Endothelial cell of hepatic sinusoid (primary cell): Measurements from ENCODE around the gene LHFPL2.

ENCODE experiments used
- in situ Hi-C: cut with HindIII; loops from 2 replicates; pipeline ENCODE4 v1.10.0; 2017; ENCODE audit warnings: low sequenced_read_pairs

LHFPL2 gene

DNA sequence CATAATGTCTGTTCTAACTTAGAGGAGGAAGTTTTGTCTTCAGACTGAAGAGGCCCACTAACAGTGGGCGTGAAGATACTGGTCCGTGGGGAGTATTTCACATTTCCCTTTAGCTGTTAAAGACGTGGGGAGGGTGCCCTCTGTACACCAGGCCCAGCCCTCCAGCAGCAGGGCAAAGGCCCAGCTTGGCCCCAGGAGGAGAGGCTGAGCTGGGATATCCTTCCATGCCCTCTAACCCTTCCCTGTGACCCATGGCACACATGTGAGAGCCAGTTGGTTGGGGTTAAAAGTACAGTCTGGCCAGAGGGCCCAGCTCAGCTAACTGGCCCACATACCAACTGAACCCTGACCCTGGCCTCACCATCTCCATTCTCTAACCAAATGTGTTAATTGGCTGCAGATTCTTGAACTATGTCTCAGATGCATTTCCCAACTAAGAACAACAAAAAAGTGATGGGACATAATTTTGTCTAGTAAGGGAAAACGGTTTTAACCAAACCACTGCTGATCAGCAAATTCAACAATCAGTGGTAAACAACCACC, 74.4 kb downstream of the LHFPL2 start:
- in situ Hi-C loops: no loop called here

DNA sequence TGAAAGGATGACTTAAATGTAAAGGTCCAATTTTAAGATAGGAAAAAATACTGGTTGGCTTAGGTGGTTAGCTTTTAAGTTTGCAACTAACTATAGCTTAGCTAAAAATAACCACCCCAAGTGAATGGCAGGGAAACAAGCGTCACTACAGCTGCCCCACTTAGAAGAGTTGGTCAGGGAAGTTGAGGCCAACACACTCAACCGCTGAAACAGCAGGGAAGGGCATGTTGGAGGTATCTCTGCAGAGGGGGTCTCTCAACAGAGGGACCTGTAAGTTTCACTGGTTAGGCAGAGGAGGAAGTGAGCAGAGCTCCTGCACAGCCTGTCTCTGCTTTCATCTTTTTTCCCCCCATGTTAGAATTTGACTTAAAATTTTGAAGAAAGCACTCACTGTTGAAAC, 75.3 kb downstream of the LHFPL2 start:
- in situ Hi-C loops: no loop called here

DNA sequence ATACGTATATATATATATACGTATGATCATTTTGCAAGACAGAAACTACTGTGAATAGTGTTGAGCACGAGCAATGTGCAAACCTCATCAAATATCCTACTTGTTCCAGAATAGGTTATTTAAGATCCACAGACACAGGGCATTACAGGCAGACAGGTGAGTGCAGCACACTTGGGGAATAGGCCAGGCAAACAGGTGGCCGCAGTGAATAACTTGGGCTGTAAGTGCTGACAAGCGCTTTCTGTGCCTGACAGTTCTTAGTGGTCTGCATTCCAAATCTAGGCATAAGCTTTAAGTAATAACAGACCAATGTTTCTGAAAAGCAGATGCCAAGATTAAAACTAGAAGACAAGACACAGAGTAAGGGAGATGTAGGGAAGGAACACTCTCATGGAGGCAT, 77.9 kb downstream of the LHFPL2 start:
- in situ Hi-C loops: no loop called here

DNA sequence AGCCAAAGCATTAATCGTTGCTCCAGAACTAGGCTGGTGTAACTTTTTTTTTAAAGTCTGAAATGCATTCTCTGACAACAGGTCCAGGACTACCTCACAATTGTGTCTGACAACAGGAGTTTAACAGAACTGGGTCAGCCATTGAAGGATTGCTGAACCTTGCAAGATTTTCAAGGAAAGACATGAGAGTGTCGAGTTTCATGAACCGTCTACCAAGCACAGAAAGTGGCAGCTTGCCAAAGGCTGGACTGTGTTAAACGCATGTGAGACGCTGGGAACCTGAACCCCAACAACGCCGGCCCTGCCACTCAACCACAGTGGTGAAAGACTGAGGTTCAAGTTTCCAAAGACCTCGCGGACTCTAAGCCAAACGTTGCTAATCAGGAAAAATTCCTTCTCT, 79.1 kb downstream of the LHFPL2 start:
- in situ Hi-C loops: no loop called here

- in situ Hi-C loops: no loop called here
Measured at GRCh38 chr5:78568676-78569075, 79.9 kb downstream of the LHFPL2 start.

DNA sequence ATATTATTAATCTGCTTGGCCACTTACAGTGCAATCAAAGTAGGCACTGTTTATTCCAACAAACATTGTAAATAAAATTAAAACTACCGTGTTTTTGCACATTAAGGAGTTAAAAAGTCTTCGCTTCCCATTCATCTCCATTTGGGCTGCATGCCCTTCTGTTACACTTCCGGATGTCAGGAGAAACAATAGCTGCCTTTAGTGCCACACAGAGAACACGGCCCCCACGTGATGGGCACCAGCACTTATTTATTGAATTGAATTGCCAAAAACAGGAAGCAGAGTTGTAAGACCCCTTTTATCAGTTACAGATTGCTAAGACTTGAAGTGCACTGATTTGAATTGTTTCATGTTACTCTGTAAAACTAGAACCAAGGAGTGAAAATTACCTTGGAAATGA, 80.4 kb downstream of the LHFPL2 start:
- in situ Hi-C loops: no loop called here

- in situ Hi-C loops: no loop called here
Measured at GRCh38 chr5:78567617-78568016, 81.0 kb downstream of the LHFPL2 start.

- in situ Hi-C loops: no loop called here
Measured at GRCh38 chr5:78566747-78567425, 81.7 kb downstream of the LHFPL2 start.

DNA sequence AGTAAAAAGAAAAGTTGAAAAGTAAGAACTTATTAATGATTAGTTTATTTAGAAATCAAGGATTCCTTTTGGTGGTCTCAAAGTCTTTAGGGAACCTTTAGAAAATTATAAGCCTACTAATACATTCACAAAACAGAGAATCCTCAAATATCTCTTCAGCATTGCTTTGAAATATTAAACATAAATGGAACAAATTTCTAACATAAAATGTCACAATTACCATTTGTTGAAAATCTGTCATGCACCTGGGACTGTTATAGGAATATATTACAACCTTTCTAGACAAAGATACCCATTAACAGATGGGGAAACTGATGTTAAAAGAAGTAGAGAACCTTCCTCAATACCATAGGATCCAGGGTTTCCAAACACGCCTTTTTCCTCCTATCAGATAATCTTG, 83.2 kb downstream of the LHFPL2 start:
- in situ Hi-C loops: no loop called here

GRCh38 chr5:78563621-78564020, 85.0 kb downstream of the LHFPL2 start:
- in situ Hi-C loops: no loop called here

DNA sequence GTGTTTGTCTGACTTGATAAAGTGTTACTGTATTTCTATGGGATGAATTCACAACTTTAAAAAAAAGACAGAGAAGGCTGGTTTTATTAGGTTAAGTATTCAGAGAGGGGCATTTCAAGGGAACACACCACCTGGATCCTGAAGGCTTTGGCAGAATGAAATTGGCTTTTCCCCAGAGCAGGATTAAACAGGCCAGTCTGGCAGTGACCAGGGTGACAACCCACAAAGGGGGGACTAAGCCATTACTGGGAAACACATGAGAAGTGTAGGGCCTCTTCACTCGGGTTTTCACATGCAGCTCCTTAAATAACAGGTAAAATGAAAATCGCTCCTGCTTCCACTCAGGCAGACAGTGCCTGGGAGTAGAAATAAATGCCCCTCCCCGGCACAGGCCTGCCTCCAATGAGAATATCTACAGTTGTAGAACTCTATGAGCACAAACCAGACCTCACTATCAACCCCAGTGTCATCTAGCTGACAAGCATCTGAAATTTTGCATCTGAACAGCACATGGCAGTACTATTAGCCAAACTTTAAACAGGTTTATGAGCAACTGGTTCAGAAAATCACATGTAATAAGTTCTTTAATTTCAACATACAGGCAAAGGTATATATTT, 85.8 kb downstream of the LHFPL2 start:
- in situ Hi-C loops: no loop called here

DNA sequence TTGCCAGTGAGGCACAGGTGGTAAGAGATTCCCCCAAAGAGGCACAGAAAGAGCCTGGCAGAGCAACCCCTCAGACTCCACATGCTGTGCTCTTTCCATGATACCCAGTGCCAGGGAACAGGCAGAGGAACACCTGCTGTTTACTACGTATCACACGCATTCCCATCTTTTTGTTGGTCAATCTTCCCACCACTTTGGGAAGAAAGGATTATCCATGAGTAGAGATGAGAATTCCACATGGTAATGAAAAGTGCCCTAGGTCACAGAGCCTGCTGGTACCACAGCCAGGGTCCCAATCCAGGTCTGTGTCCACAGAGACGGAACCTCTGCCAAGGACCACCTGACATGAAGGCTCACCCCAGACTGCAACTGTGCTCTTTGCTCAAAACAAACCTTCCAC, 86.6 kb downstream of the LHFPL2 start:
- in situ Hi-C loops: no loop called here

DNA sequence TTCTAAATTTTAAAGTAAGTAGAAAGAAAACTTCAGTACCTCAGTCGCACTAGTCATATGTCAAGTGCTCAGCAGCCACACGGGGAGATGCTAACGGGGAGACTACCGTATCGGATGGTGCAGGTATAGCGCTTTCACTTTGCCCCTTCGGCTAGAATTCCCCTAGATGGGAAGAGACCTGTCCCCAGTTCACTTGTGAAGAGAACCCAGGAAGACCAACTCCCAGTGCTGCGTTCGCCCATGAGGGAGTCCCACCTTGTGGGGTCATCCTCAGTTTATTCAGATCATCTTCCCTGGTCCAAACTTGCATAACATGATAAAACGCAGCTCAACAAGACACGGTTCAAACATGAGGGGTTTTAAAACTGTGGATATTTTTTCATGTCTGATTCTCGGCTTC, 87.3 kb downstream of the LHFPL2 start:
- in situ Hi-C loops: no loop called here

GRCh38 chr5:78560000-78560855, 88.3 kb downstream of the LHFPL2 start:
- in situ Hi-C loops: no loop called here

DNA sequence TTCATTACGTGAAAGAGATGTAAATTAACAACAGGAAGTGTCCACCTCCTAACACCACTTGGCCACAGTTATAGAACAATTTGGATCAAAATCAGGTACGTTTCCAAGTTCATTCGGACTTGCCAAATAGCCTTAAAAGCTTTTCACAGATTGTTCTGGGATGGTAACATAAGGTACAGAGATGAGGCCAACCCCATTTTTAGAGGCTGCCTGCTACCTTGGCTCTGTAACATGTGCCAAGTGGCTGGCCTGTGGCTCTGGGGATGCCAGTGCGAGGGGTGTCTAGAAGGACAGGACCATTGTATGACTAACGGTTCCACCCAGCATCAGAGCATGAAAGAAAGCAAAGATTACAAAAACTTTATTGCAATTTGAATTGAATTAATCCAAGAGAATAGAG, 91.0 kb downstream of the LHFPL2 start:
- in situ Hi-C loops: no loop called here

DNA sequence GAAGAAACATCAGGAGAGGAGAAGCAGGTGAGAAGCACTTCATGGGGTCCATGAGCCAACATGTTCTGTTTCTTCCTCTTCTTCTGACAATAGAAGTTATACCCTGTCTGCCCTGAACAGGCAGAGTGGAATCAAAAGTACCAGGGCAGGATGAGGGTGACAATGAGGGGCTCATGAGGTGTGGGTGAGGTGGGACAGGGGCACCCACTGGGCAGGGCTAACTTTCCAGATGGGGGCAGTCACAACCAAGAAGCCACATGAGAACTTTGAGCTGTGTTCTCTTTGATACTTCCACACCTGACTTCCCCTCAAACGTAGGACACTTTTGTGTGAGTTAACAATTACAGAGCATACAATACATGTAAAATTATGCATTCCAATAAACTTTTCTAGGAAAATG, 92.7 kb downstream of the LHFPL2 start:
- in situ Hi-C loops: no loop called here

DNA sequence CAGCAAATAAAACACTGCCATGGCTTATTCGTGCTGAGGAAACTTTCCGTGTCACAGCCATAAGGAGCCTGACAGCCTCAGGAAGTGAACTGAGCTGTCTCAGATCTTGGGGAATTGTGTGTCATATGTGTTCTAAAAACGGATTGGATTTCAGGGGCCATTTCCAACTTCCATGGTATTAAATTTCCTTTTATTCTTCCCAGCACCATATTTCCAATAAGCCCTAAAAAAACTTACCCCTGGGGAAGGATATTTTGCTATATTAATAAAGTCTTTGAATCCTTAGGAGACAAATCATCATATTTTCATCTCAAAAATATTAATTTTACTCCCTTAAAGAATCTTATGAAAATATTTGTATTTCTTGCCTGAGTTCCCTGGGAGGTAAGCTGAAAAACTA, 93.9 kb downstream of the LHFPL2 start:
- in situ Hi-C loops: no loop called here

DNA sequence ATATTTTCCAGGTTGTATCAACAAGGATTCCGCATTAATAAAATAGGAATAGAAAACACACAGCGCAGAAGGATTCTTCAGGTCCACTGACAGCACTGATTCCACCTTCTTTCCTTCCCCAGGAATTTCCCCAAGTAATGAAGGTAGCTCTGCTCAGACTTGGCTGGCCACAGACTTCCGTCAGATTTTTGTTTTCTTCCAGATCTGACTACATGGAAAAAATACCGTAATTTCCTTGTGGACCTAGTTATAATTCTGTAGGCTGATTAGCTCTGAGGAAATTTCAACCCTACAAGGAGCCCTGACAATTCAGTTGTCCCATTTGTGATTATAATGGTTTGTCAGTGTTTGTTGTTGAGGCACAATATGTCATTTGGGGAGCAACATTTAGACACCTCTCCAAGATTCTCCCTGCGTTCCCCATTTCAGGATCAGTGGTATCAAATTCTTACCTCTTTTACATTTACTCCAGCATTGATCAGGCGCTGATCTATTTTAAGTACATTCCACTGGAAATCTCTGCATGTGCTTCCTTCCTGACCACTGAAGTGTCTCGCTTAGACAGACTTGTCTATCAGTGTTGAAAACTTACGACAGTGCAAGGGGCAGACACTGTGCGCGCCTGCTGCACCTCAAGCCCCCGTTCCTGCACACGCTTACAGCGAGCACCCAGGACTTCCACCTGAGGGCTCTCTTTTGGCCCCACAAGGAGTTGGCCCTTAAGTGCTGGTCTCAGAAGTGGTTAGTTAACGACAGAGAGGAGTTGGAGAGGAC, 94.8 kb downstream of the LHFPL2 start:
- in situ Hi-C loops: no loop called here

DNA sequence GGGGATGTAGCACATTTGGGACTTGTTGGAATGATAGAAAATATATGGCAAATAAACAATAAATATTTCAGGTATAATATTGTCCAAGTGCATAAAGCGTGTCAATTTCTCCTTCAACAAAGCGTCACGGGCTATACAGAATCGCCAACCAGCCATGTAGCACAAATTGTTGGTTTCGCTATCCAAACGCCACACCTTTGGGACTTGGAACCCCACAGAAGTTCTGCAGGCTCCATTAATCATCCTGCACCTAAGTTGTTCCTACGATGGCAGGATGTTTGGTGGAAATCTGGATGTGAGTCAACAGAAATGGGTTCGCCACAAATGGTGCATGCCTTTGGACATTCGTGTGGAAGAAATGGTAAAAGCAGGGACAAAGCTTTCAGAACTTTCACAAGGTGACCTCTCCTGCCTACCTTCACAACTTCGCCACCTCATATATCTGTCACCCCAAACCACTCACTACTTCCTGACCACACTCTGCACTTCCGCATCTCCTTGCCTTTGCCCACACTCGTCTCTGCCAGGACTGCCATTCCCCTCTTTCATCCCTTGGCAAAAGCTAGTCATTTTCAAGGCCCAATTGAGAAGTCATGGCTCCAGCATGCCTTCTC, 95.7 kb downstream of the LHFPL2 start:
- in situ Hi-C loops: no loop called here

- in situ Hi-C loops: no loop called here
Measured at GRCh38 chr5:78550891-78551290, 97.7 kb downstream of the LHFPL2 start.

- in situ Hi-C loops: no loop called here
Measured at GRCh38 chr5:78549043-78549442, 99.5 kb downstream of the LHFPL2 start.
